Measurements from ENCODE around the gene TMEM243.

- TF ChIP-seq CTCF (IDR thresholded peaks at IDR 0.05; ENCODE audit: insufficient read depth, low read depth, low read length) (no peak), EZH2 (IDR thresholded peaks at IDR 0.05; ENCODE audit: insufficient read depth, low read length) (no peak)
Measured at GRCh38 chr7:87188930-87189329, 30.6 kb downstream of the TMEM243 start.
